Stimulated activated CD4-positive, alpha-beta T cell treated with anti-CD3 and anti-CD28 coated beads, TNF-alpha, amount 100 ng/mL, for 1 hour (primary cell): ENCODE results near the gene COG6.

Experiments used
- DNase-seq, 3 donors: peaks; one replicate each; pipeline ENCODE4 v3.0.0-alpha.2; 2020; ENCODE audit warnings: low read depth in 3 of 3, low spot score in 1 of 3

COG6 gene

DNA sequence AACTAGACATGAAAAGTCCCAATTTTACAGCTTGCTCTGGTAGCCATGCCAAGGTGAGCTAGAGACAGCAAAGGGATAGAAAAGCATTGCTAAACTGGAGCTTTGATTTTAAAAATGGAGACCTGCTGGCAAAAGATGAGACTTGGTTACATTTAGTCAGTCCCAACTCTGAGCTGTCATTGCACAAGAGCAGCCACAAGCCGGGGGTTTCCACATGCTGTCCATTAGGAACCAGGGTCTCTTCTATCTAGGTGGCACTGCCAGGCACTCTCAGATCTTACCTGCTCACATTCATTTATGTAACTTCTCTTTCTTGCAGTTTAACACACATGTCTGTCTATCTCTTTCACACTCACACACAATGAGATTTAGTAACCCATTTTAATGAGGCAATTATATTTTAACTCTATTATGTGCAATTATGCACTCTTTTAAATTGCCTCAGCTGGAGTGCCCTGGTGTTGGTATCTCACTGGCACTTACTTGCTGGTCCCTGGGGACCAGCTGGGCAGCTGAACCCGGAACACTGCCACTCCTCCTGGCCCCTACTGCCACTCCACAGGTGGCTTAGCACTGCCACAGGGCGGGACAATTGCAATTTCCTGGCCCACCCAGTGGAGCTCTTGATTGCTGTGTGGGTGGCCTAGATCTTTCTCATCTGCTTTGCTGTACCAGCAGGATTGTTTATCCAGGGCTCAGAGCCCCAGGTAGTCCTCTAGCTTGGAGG lies 112.5 kb downstream of the COG6 start:
- DNase-seq, result no peak

DNA sequence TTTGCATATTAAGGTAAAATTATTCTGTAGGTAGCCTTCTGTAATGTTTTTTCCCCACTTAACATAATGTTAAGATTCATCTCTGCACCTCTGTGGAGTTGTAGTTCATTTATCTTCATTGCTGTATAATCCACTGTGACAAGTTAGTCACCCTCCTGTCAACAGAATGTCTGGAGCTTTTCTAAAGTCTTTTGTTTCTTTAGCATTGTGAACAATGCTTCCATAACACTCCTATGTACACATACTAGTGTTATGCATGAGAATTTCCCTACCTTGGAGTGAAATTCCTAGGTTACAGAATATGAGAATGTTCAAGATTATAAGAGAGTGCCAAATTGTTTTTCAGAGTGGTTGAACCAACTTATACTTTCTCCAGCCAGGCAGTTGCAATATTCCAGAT lies 113.5 kb downstream of the COG6 start:
- DNase-seq, result no peak

- no peak for DNase-seq
Measured at GRCh38 chr13:39770221-39771090, 115.0 kb downstream of the COG6 start.

DNA sequence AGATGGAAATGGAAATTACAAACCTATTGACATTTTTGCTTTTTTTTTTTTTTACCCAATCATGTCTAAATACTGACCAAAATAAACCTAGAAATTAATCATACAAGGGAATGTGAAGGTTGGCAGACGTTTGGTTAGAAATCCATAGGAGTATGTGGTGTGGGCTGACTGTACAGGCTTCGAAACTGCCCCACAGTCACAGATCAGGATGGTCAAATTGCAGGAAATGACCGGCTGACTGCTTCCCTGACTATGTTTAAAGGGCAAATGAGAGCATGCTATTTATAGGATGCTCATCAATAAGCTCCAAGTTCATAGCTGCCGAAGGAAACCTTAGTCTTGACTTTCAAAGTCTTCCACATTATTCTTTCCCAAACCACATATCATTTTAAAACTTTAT lies 118.4 kb downstream of the COG6 start:
- no peak for DNase-seq

- no peak for DNase-seq
Measured at GRCh38 chr13:39776439-39776838, 121.0 kb downstream of the COG6 start.

GRCh38 chr13:39777021-39777420 lies 121.6 kb downstream of the COG6 start:
- DNase-seq, result no peak

- DNase-seq, result no peak
Measured at GRCh38 chr13:39777527-39778061, 122.1 kb downstream of the COG6 start.

DNA sequence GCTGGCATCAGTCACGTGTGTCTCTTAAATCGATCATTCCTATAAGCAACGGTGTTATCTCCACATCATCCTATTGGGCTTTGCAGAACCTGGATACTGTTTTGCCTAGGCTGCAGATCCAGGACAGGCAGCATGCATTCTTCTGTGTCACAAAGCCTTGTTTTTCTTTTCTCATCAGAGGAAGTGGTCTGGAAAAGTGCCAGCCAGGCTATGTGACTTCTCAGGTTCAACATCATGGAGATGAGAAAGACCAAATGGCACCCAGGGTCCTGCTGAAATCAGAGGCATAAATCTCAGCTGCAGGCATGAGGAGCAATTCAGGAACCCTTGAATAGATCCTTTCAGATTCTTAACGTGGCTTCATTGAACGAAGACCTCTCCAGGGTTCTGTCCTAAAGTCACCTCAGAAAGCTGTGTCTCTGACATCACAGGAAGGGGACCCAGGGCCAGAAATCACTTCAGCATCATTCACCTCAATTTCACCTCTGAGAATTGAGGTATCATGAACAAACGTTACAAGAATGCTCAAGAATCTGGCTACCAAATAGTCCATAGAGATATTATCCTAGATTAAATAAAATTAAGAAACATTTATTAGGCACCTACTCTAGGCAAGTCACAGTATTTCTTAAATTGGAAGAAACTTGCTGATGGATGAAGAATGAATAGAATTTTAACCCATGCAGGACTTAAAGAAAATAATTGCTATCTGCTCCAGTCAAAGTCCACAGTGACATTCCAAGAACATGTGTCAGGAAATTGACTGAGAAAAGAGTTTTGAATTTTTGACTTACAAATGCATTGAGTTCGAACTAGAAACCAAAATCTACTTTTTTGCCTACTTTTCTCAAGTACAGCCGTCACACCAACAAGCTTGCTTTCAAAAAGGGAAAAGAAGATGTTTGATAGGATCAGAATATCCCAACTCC lies 124.1 kb downstream of the COG6 start:
- no peak for DNase-seq

DNA sequence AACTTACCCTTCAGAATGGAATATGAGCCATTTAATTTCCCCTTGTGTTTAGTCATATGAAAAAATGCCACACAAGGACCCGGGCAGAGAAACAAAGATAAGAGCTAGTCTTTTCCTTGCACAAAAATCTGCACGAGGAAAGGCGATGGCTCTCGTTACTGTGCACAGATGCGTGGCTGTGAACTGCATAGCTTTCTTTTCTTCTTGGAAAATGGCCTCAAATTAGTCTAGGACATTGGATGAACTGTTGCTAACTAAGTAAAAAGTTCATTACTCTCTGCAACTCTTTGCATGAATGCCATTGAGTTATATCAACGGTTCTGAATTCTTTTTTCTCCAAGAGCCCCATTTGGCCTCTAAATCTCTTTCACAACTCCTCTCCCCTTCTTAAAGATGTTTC lies 125.2 kb downstream of the COG6 start:
- DNase-seq, result no peak

DNA sequence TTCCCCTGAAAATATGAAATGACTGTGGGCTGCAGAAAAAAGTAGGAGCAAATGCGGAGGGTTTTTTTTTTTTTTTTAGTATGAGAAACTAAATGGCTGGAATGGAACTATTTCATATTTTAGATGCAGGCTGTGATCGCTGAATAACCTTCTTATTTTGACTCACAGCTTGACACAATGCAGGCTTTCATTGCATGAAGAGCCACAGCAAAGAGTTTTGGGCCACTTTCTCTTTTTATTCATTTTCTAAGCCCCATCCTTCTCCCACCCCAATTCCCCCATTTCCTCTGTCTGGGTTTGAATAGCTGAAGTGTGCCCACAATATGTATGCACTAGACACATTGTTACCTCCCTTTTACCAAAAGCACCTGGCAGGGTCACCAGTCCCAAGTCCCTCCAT lies 125.9 kb downstream of the COG6 start:
- no peak for DNase-seq

- no peak for DNase-seq
Measured at GRCh38 chr13:39783051-39783450, 127.6 kb downstream of the COG6 start.

DNA sequence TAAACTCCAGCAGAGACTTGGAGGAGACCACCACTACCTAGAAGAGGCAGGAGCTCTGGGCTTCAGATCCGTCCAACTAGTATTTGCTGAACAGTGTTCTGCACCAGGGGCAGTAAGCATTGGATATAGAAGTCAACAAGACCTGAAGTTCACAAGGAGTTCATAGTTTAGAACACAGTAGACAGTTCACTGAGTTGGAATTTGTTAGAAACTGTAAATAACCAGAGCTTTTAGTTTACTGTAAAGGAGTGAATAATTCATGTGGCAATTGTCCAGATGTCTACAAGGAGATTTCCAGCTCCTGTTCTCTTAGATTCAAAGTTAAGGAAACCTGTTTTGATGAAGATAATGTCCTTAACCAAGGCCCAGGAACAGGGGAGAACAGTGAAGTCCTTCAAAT lies 128.9 kb downstream of the COG6 start:
- no peak for DNase-seq

DNA sequence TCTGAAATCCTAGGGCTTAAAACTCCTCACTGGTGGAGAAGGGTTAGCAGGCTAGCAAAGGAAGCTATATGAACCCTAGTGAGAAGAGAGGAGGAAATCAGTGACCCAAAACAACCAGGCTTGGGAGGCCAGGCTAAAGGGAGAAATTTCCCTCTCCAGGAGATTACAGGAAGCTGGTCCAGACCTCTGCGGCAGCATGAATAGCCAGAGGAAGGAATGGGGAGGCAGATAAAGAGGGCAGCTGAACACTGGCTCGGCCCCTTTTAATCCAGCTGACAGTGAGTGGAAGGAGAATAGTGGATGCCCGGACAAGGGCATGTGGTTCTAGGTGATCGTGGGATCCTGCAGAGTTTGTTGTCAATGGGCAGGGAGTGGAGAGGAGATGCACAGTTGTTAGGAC lies 130.6 kb downstream of the COG6 start:
- DNase-seq, result no peak

- no peak for DNase-seq
Measured at GRCh38 chr13:39787086-39787487, 131.6 kb downstream of the COG6 start.

- no peak for DNase-seq
Measured at GRCh38 chr13:39788102-39788501, 132.6 kb downstream of the COG6 start.

DNA sequence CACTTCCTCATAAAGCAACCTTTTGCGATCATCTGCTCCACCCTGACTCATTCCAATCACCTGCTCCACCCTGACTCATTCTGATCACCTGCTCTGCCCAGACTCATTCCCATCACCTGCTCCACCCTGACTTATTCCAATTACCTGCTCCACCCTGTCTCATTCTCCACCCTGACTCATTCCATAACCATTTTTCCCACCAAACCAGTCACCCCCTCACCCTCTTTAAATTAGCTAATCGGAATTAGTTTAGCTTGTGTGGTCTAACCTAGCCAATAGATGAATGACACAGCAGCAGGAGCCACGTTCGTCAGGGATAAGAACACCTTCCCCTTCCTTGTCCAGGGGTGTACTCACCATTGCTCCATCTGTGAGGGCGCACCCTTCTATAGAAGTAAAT lies 134.0 kb downstream of the COG6 start:
- no peak for DNase-seq
